ENCODE data around the gene KCNIP1. TPM values are rescaled to one million over a fixed set of nuclear protein-coding genes. Genes with fewer than 3 reads are reported as not detected.

KCNIP1 gene
- total and polyA plus RNA-seq, 2 of the 8 experiments (the other 6 are each of a cell fraction or from before 2014, with no cell fraction given), result 0.52 to 0.83 TPM

- ChIA-PET POLR2A (ENCODE audit: partially characterized antibody) (no interaction called here), CTCF (ENCODE audit: partially characterized antibody) (interaction anchor here (1.0 kb wide), 1 partner anchor 64 kb away, joined by 3 read pairs; no protein-coding TSS in a partner anchor)
- no peak overlapping the region for H4K5ac ChIP-seq (ENCODE audit: insufficient read length, low read depth, low read length)
- H3K27me3 ChIP-seq (replicated peaks in 1 of 4; ENCODE audit: control insufficient read depth in 3 of 4, extremely low read depth in 1 of 4, insufficient read depth in 3 of 4, low read length in 3 of 4), result no peaks in the 10 kb centered on the region; a peak in 1 of 7 replicates
- no peak overlapping the region for H4K8ac ChIP-seq (ENCODE audit: extremely low read depth, insufficient read depth, low read length)
- no peak overlapping the region for H2AK5ac ChIP-seq (ENCODE audit: low read depth, low read length)
- H3K4ac ChIP-seq (replicated peaks; ENCODE audit: insufficient read length, low read depth, low read length), result no peak overlapping the region
- H3K4me2 ChIP-seq (ENCODE audit: insufficient read depth in 1 of 2, low read depth in 2 of 2, low read length in 2 of 2), result no peak overlapping the region
- no peak for DNase-seq (ENCODE audit: low read depth in 1 of 2, low spot score in 2 of 2)
- H3K14ac ChIP-seq (ENCODE audit: insufficient read length), result no peak overlapping the region
- FAIRE-seq, result no peak
- no peak overlapping the region for H3K9ac ChIP-seq (replicated peaks in 1 of 4; ENCODE audit: extremely low read depth in 1 of 4, low read depth in 3 of 4, low read length in 3 of 4)
- H3K4me1 ChIP-seq (replicated peaks in 1 of 4; ENCODE audit: control insufficient read depth in 3 of 4, insufficient read depth in 4 of 4, low read length in 3 of 4), result no peaks in the 10 kb centered on the region
- H3K9me3 ChIP-seq (ENCODE audit: insufficient read depth in 2 of 2, low read depth in 1 of 2, low read length in 1 of 2), result peaks cover 0 to 6% of the 10 kb centered on the region in 2 experiments; a peak in 2 of 4 replicates
- no peak overlapping the region for H3K23ac ChIP-seq (ENCODE audit: insufficient read length)
- H4K20me1 ChIP-seq (replicated peaks in 1 of 2; ENCODE audit: control insufficient read depth in 1 of 2, insufficient read depth in 2 of 2, low read length in 2 of 2), result no peaks in the 10 kb centered on the region
- no peaks in the 10 kb centered on the region for H3K79me2 ChIP-seq (ENCODE audit: control insufficient read depth in 1 of 2, insufficient read depth in 2 of 2, low read length in 2 of 2)
- no peaks in the 10 kb centered on the region for H3K79me1 ChIP-seq (ENCODE audit: low read depth, low read length)
- no peak overlapping the region for H3K18ac ChIP-seq (ENCODE audit: extremely low read depth, low read length)
- no peaks in the 10 kb centered on the region for H3K36me3 ChIP-seq (ENCODE audit: control insufficient read depth in 2 of 4, insufficient read depth in 4 of 4, low read length in 3 of 4)
- H2BK120ac ChIP-seq (replicated peaks; ENCODE audit: low read depth, low read length), result no peak overlapping the region
- H2BK20ac ChIP-seq (ENCODE audit: low read length), result no peak overlapping the region
- no peak overlapping the region for H2AFZ ChIP-seq (ENCODE audit: low read length)
- no peak overlapping the region for H3K4me3 ChIP-seq (ENCODE audit: extremely low read depth in 1 of 4, insufficient read depth in 2 of 4, low read depth in 3 of 4, low read length in 4 of 4)
- no peak overlapping the region for H2BK12ac ChIP-seq (ENCODE audit: low read depth, low read length)
- H2BK15ac ChIP-seq (ENCODE audit: low read length), result no peak overlapping the region
- no peak overlapping the region for H3K27ac ChIP-seq (ENCODE audit: low read depth, low read length)
- no peak overlapping the region for H4K91ac ChIP-seq (replicated peaks; ENCODE audit: insufficient read length, low read length)
- no peak overlapping the region for H2BK5ac ChIP-seq (ENCODE audit: low read depth, low read length)
- no peak overlapping the region for H3K56ac ChIP-seq (replicated peaks; ENCODE audit: insufficient read length, low read depth, low read length)
- H3K23me2 ChIP-seq (ENCODE audit: low read depth, low read length), result no peaks in the 10 kb centered on the region
- WGBS, 2 experiments (ENCODE audit: extremely low coverage in 1 of 2, insufficient coverage in 1 of 2, insufficient read length in 1 of 2, insufficient replicate concordance in 2 of 2, low coverage in 1 of 2, low lambda C conversion rate in 2 of 2, missing lambda C conversion rate in 1 of 2), result 93% methylated on average over 1 of the region's 1 CpG; no CpG with 5 or more reads in 1 of the 2 experiments
- TF ChIP-seq MAFK (IDR thresholded peaks at IDR 0.05; ENCODE audit: low read depth, low read length), result no peak
- TF ChIP-seq TEAD4 (IDR thresholded peaks at IDR 0.05; ENCODE audit: low read depth, low read length), result no peak
- no peak for TF ChIP-seq PHF8 (conservative IDR thresholded peaks at IDR 0.05; ENCODE audit: low read depth, low read length)
- no peak for TF ChIP-seq NANOG (IDR thresholded peaks at IDR 0.05; ENCODE audit: insufficient read depth, low read depth, low read length, poor library complexity, severe bottlenecking)
- TF ChIP-seq RXRA (IDR thresholded peaks at IDR 0.05; ENCODE audit: insufficient read depth, low read depth, low read length), result no peak
- TF ChIP-seq ATF3 (IDR thresholded peaks at IDR 0.05; ENCODE audit: insufficient read depth, low read depth, low read length), result no peak
- TF ChIP-seq SUZ12 (IDR thresholded peaks at IDR 0.05; ENCODE audit: low read length), result no peak
- TF ChIP-seq CTBP2 (IDR thresholded peaks at IDR 0.05; ENCODE audit: borderline replicate concordance, insufficient read depth, insufficient read length, low read length), result no peak
- TF ChIP-seq SP4 (IDR thresholded peaks at IDR 0.05; ENCODE audit: low read length), result no peak
- TF ChIP-seq POU5F1 (IDR thresholded peaks at IDR 0.05; ENCODE audit: low read depth, low read length), result no peak
- TF ChIP-seq EZH2 (IDR thresholded peaks at IDR 0.05; ENCODE audit: low read depth, low read length, severe bottlenecking), result no peak
- TF ChIP-seq, protein P1, sequence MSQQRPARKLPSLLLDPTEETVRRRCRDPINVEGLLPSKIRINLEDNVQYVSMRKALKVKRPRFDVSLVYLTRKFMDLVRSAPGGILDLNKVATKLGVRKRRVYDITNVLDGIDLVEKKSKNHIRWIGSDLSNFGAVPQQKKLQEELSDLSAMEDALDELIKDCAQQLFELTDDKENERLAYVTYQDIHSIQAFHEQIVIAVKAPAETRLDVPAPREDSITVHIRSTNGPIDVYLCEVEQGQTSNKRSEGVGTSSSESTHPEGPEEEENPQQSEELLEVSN (IDR thresholded peaks at IDR 0.05), result no peak
Observed at GRCh38 chr5:170541146-170541769, 37.4 kb downstream of the KCNIP1 start.

All from H1 (cell line).